SK-N-MC (cell line): ENCODE data around the gene FAM120AOS.

Experiments
- DNase-seq: peaks from one replicate; pipeline ENCODE4 v3.0.0-alpha.2; 2011; ENCODE audit warnings: low read depth, low spot score
- H3K27ac ChIP-seq: fragments of 200-600 bp; sonication (generic); 2 replicates; pipeline ENCODE4 v1.5.1; 2016; ENCODE audit warnings: mixed run types
- H3K36me3 ChIP-seq: fragments of 200-600 bp; sonication (generic); 2 replicates; pipeline ENCODE4 v1.6.1; 2017; ENCODE audit warnings: antibody characterized with exemption, low read length, mixed read lengths; ENCODE audit not compliant: insufficient read depth
- H3K4me3 ChIP-seq: fragments of 200-600 bp; sonication (generic); 2 replicates; pipeline ENCODE4 v1.5.1; 2016
- H3K9ac ChIP-seq: fragments of 200-600 bp; sonication (generic); 2 replicates; pipeline ENCODE4 v1.8.0; 2017; ENCODE audit warnings: mixed run types, mixed read lengths; ENCODE audit not compliant: insufficient read length
- H3K9me3 ChIP-seq: fragments of 200-600 bp; sonication (generic); 2 replicates; pipeline ENCODE4 v1.6.1; 2017; ENCODE audit warnings: low read depth, mild to moderate bottlenecking, antibody characterized with exemption, low read length, moderate library complexity, mixed read lengths
- EZH2 ChIP-seq: fragments of 200-600 bp; sonication (generic); IDR thresholded peaks from one replicate; pipeline ENCODE4 v1.6.1; 2017; ENCODE audit warnings: antibody characterized with exemption
- FOXP2 ChIP-seq: optimal IDR thresholded peaks from 2 replicates; pipeline ENCODE3; 2011; ENCODE audit warnings: mild to moderate bottlenecking, moderate library complexity; ENCODE audit not compliant: insufficient read depth; ENCODE audit errors: extremely low read length, control extremely low read depth
- POLR2AphosphoS5 ChIP-seq: IDR thresholded peaks from 2 replicates; pipeline ENCODE4 v1.6.1; 2012; ENCODE audit warnings: mild to moderate bottlenecking, low read depth, low read length, borderline replicate concordance

The FAM120AOS gene

GRCh38 chr9:93453047-93453914, at the start of gene FAM120AOS:
FAM120AOS (minus strand) TSS chr9:93453581; CDS start chr9:93452709, 872 bp downstream.
- Histone ChIP-seq H3K9ac (peak within 1 kb of the TSS; percentile 94), H3K27ac (peak within 1 kb of the TSS; percentile 71), H3K36me3 (peaks cover 18% of the 10 kb centered on the region), H3K4me3 (peak within 1 kb of the TSS; percentile 82), H3K9me3 (no peaks in the 10 kb centered on the region)
- TF ChIP-seq POLR2AphosphoS5, result peak; percentile 73
- TF ChIP-seq FOXP2, result no peak
- no peak for TF ChIP-seq EZH2
- peak; percentile 88 for DNase-seq

- Histone ChIP-seq H3K27ac (no peak overlapping the region), H3K36me3 (peaks cover 59% of the 10 kb centered on the region), H3K9ac (no peak overlapping the region), H3K4me3 (no peak overlapping the region), H3K9me3 (no peaks in the 10 kb centered on the region)
- no peak for DNase-seq
- TF ChIP-seq EZH2 (no peak), FOXP2 (no peak), POLR2AphosphoS5 (no peak)
Measured at GRCh38 chr9:93501406-93501805, 48.0 kb upstream of the FAM120AOS start.

- TF ChIP-seq FOXP2 (no peak), EZH2 (no peak)
- Histone ChIP-seq H3K9ac (no peak overlapping the region), H3K9me3 (no peaks in the 10 kb centered on the region), H3K4me3 (no peak overlapping the region), H3K27ac (no peak overlapping the region), H3K36me3 (peaks cover 65% of the 10 kb centered on the region)
- DNase-seq, result no peak
Measured at GRCh38 chr9:93500571-93501298, 47.4 kb upstream of the FAM120AOS start.

- Histone ChIP-seq H3K27ac (no peak overlapping the region), H3K4me3 (no peak overlapping the region), H3K9me3 (no peaks in the 10 kb centered on the region), H3K36me3 (peaks cover 64% of the 10 kb centered on the region), H3K9ac (no peak overlapping the region)
- DNase-seq, result no peak
- no peak for TF ChIP-seq EZH2
- no peak for TF ChIP-seq FOXP2
- TF ChIP-seq POLR2AphosphoS5, result no peak
Measured at GRCh38 chr9:93496285-93496684, 42.9 kb upstream of the FAM120AOS start.

GRCh38 chr9:93493949-93494348, 40.6 kb upstream of the FAM120AOS start:
- Histone ChIP-seq H3K27ac (no peak overlapping the region), H3K36me3 (peaks cover 52% of the 10 kb centered on the region)

GRCh38 chr9:93492327-93492726, 38.9 kb upstream of the FAM120AOS start:
- H3K9me3 ChIP-seq, result no peaks in the 10 kb centered on the region
- no peak for TF ChIP-seq POLR2AphosphoS5
- no peak for TF ChIP-seq EZH2
- no peak for TF ChIP-seq FOXP2
- H3K9ac ChIP-seq, result no peak overlapping the region
- peaks cover 45% of the 10 kb centered on the region for H3K36me3 ChIP-seq
- no peak for DNase-seq
- no peak overlapping the region for H3K27ac ChIP-seq
- no peak overlapping the region for H3K4me3 ChIP-seq

More at GRCh38 chr9:93493949-93494348, 40.6 kb upstream of the FAM120AOS start:
- H3K4me3 ChIP-seq, result no peak overlapping the region
- TF ChIP-seq FOXP2 (no peak), EZH2 (no peak), POLR2AphosphoS5 (no peak)
- DNase-seq, result no peak
- H3K9me3 ChIP-seq, result no peaks in the 10 kb centered on the region
- H3K9ac ChIP-seq, result no peak overlapping the region

- Histone ChIP-seq H3K9me3 (no peaks in the 10 kb centered on the region), H3K36me3 (peaks cover 38% of the 10 kb centered on the region), H3K27ac (no peak overlapping the region), H3K9ac (no peak overlapping the region), H3K4me3 (no peak overlapping the region)
- no peak for DNase-seq
- no peak for TF ChIP-seq FOXP2
- no peak for TF ChIP-seq POLR2AphosphoS5
- no peak for TF ChIP-seq EZH2
Measured at GRCh38 chr9:93491593-93492232, 38.3 kb upstream of the FAM120AOS start.

- TF ChIP-seq FOXP2, result no peak
- no peak for TF ChIP-seq POLR2AphosphoS5
- TF ChIP-seq EZH2, result no peak
- peaks cover 36% of the 10 kb centered on the region for H3K36me3 ChIP-seq
- DNase-seq, result no peak
Measured at GRCh38 chr9:93488244-93488643, 34.9 kb upstream of the FAM120AOS start.

More at GRCh38 chr9:93488244-93488643, 34.9 kb upstream of the FAM120AOS start:
- Histone ChIP-seq H3K9me3 (no peaks in the 10 kb centered on the region), H3K9ac (no peak overlapping the region), H3K4me3 (no peak overlapping the region), H3K27ac (no peak overlapping the region)
